RKO (cell line): ENCODE results near the gene SCYL1.

Source experiments
- DNase-seq: peaks from one replicate; pipeline ENCODE4 v3.0.0-alpha.2; 2016; ENCODE audit warnings: low spot score

Gene SCYL1

DNA sequence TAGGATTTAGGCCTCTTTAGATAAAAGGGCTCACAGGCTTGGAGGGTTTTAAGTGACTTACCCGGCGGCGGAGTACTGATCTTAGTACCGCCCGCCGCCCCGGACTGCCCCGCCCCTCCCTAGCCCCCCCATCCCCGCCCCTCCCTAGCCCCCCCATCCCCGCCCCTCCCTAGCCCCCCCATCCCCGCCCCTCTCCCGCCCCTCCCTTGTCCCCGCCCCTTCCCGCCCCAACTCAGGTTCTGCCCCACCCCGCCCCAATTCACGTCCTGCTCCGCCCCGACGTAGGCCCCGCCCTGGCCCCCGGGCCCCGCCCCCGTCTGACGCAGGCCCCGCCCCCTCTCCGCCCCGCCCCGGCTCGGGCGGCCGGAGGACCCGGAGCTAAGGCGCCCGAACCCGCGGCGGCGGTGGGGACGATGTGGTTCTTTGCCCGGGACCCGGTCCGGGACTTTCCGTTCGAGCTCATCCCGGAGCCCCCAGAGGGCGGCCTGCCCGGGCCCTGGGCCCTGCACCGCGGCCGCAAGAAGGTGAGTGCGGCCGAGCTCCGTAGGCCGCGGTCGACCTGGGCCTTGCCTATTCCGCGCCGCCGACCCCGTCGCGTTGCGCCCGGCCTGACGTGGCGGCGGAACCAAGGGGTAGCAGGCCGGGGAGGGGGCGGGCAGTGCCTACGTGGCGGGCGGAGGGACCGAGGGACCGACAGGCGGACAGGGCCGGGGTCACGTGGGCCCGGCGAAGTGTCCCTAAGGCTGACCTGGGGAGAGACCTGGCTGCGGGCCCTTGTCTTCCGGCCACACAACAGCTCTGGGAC lies at the start of gene SCYL1:
Gene SCYL1, plus strand, starts transcription at position 343 of the 805 bp plus-strand sequence. Its CDS starts 71 bp downstream, at position 414.
- peak; percentile 62 for DNase-seq

DNA sequence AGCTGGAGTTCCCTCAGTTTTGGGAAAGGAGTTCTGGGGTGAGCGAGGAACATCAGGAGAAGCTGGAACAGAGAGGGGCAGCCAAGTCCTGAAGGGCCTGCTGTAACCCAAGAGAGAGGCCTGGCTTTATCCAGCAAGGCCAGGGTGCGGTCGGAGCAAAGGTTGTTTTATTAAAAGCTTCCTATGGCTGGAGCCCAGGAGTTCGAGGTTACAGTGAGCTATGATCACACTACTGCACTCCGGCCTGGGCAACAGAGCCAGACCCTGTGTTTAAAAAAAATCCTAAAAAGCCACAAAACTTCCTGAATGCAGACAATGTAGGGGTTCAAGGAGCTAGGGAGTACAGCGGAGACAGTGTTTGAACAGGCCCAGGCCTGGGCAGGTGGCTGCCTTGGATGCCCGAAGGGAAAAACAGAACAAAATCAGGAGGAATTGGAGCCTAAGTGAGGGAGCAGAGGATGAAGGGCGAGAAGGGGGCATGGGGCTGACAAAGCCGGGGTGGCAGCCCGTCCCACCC lies 48.2 kb upstream of the SCYL1 start:
- DNase-seq, result no peak

DNA sequence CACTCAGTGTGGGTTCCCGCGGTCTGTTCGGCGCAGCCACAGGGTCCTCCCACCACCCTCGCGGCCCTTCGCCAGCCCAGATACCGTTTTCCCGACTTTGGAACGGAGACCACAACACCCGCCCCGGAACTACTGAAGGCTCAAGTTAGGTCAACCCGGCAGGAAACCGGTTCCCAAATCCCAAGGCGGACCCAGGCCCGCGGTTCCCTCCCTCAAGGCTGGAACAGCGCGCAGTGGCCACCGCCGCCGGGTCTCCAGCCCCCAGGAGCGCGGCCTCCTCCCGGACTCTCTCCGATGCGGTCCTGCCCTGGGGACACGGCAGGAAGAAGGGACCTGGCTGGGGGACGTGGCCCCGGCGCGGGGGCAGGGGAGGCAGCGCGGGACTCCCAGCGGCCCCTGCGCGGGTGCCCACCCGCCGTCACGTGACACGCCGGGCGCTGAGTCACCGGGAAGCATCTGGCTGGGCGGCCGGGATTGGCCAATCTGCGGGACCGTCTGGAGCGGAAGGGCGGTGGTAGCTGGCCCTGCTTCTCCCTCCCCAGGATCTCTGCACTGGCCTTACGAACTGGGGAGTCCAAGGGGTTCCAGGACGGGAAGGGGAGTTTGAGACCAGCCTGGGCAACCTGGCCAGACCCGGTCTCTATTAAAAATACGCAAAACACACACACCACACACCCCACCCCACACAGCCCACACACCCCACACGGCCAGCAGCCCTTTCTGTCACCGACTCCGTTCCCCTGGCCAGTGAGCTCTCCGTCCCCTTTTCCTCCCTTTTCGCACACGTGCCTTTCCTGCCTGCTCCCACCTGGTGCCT lies 47.5 kb upstream of the SCYL1 start:
- DNase-seq, result peak; percentile 95

DNA sequence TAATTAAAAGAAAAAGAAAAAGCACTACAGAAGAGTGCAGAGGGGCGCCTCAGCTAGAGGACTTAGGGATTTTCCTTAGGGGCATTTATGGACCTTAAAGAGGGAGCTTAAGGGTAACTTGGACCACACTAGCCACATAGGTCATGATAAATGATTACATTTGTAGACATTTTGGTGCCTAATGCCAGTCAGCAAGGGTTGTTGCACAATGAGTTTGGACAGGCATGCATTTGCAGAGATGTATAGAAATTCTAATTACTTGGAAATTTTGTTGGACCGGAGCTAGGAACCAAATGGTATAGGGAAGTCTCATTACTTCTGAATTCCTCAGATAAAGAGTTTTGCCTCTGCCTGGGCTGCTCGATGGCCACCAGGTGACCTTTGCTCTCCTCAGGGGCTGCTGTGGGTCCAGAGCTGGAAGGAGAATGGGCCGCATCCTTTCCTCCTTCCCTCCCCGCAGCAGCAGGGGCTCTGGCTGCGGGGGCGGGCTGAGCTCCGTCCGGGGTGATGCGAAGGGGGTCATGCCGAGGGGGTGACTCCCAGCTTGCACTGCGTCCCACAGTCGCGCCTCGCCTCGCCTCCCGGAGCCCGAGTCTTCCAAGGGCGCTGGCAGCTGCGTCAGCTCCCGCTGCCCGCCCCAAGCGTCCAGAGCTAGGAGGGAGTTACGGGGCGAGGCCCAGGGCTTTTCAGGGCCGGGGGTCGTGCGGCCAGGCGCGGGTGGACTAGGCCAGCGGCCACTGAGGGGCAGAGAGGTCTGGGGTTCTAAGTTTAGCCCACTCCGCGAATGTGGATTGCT lies 46.3 kb upstream of the SCYL1 start:
- DNase-seq, result no peak

DNA sequence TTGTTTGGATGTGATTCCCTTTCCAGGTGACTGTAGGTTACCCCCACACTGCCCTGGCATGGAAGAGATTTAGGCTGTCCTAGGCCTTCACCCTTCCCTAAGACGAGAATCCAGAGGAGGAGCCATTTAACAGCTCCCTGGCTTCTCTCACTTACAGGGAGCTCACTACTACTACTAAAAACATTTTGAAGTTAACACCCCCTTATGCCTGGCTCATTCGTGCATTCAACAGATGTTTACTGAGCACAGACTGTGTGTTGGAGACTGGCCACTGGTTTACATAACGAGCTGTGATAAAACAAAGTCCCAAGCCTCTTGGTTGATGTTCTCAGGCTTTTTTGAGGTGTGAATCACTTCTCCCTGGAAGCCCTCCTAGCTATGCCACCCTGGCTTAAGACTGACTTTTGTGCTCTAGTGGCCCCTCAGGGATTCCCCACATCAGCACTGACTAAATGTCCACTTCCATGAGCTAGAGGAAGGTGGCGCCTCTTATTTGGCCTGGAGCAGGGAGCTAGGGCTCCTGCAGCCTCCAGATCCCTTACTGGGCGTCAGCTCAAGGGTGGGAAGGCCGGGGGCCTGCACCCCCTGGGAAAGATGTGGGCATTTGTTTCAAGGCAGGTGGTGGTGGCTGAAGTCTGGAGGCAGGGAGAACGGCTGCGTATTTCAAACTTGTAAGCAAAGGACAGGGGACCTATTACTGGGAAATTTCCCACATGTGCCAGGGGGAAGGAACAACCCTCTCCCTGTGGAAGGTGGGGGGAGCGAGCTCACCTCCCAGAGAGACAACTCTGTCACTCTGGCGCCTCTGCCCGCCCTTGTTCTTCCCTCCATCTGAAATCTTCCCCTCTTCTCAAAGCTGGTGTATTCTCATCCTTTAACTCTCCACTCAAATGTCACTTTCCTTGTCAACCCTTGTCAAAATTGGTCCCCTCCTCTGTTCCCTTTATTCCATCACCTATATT lies 45.4 kb upstream of the SCYL1 start:
- DNase-seq, result peak; percentile 57

DNA sequence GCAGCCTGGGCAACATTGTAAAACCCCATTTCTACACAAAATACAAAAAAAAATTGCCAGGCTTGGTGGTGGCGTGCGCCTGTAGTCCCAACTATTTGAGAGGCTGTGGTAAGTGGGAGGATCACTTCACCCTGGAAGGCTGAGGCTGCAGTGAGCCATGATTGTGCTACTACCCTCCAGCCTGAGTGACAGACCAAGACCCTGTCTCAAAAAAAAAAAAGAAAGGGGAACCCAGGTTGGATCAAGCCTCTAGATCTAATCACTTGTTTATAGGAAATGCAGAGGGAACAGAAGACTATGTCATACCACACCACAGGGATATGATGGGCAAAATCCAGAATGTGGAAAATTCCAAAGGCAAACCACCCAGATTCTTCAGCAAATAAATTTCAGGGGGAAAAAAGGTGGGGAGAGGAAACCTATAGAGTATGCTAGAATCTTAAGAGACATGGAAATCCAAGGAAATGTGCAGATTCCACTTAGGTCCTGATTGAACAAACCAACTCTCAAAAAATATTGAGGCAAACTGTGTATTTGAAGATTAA lies 42.5 kb upstream of the SCYL1 start:
- DNase-seq, result no peak

DNA sequence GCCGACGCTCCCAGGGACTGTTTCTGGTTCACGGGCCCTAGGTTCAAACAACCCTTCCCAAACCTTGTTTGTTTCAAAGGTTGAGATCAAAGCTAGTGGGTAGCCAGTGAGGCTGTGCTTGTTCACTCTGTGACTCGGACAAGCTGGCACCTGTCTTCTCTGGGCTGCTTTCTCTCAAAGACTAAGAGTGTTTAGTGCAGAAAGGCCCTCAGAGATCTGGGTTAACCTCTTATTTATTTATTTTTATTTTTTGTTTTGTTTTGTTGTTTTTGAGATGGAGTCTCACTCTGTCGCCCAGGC lies 39.0 kb upstream of the SCYL1 start:
- DNase-seq, result no peak

DNA sequence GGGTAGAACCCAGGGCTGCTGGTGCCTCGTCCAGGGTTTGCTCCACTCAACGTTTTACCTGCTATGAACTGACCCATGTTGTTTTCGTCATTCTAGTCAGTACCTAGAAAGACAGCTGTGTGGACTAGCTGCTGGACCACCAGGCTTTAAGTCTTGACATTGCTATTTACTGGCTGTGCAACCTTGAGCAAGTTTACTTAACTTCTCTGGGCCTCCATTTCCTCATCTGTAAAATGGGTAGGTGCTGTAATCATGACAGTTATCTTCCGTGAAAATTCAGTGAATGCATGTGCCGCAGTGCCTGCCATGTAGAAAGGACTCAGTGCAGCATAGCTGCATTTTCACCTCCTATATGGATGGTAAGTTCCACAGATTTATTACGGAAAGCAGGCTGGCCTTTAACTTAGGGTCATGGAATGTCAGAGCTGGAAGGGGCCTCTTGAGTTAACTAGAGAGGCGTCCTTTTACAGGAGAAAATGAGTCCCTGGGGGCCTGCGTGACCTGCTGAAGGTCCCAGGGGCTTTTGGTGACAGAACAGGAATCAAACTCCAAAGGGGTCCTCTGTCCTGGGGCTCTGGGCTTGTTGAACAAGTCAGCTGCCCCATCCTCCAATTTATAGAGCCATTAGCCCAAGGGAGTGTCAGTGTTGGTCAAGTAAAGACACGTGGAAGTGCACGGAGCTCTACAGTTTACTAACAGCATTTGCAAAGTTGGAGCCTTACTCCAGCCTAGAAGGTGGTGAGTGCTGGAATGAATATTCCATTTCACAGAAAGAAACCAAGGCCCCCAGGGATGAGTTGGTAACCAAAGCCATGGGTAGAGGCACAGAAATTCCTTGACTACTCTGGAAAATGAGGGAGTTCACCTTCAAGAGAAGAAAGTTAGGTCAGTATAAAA lies 38.1 kb upstream of the SCYL1 start:
- no peak for DNase-seq

DNA sequence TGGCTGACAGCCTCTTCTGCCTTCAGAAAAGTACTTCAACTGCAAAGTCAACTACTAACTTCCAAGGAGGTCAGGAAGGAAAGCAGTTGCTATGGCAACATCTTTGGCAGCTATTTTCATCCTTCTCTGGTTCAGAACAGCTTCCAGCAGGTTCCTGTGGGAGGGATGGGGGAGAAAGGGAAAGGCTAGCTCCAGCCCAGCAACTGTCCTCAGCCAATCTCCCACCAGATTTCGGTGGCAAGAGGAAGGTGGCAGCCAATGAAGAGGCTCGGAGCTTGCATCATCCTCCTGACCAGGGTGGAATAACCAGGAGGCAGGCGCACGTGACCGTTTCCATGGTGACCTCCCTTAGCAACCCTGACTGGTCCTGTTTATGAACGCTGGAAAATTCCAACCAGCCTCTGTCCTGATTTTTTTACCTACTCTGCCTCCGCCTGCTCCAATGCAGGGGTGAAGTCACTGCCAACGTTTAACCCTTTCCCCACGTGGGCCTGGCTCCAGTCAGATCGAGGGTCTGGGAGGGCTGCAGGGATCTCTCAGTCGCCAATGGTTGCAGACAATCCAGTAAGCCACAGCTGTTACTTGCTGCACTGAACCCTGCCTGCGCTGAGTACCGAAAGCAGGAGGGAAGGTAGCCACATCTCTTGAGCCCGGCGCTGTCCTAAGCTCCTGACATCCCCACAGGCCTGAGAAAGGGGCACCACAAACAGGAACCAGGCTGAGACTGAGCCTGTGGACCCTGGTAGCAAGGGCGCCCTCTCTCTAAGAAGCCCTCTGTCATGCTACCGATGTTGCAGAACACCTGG lies 37.2 kb upstream of the SCYL1 start:
- DNase-seq, result peak; percentile 98

DNA sequence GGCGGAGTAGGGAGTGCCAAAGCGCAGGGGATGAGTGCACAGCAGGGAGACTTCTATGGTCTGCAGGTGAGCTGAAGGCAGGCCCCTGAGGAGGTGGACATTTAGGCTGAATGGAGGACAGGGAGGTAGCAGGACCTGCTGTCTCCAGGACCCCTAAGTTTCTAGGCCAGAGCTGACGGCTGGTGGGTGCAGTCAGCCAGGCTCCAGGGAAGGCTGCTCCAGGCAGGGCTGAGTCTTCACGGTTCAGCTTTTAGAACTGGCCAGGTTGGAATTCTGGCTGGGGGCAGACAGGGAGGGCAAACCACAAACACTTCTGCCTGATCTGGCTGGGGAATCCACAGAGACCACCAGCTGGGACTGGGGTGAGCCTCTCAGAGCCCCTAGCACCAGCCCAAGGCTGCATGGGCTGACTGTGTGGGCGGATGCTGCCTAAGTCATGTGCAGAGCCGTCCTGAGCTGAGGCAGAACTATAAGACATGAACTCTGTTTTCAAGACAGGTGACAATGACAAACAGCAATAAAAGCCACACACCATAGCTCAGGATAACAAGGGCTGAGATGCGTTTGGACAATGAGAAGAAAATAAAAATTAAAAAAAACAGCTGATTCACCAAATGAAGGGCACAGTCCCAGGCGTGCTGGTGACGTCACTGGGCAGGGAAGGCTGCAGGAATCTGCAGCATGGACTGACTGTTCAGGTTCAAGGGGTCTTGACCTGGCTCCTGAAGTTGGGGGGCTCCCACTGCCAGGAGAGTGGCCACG lies 36.4 kb upstream of the SCYL1 start:
- DNase-seq, result no peak

DNA sequence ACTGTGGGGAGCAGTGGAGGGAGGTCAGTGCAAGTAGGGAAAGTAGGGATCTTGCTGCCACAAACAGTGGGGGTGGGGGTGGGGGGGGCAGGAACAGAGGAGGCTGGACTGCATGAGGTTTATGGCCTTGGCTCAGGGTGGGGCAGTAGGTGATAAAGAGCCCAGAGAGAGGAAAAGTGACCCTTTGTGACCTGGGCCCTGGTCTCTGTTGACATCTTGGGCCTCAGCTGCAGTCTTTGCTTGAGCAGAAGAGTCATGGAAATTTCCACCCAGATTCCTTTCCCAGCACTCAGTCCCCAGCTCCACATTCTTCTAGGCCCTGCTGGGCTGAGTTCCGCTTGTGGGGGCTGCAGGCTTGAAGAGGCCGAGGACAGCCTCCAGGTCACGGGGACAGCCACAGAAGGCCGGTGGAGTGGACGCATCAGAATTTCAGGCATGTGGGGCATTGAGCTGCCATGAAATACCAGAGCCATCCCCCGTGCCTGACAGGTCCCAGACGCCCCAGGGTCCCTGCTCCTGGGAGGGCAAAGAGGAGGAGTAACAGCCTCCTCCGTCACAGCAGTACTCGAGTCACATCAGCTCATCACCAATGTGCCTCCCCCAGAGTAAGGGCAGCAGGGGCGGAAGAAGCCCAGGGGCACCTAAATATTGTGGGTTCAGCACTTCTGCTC lies 35.7 kb upstream of the SCYL1 start:
- DNase-seq, result no peak

DNA sequence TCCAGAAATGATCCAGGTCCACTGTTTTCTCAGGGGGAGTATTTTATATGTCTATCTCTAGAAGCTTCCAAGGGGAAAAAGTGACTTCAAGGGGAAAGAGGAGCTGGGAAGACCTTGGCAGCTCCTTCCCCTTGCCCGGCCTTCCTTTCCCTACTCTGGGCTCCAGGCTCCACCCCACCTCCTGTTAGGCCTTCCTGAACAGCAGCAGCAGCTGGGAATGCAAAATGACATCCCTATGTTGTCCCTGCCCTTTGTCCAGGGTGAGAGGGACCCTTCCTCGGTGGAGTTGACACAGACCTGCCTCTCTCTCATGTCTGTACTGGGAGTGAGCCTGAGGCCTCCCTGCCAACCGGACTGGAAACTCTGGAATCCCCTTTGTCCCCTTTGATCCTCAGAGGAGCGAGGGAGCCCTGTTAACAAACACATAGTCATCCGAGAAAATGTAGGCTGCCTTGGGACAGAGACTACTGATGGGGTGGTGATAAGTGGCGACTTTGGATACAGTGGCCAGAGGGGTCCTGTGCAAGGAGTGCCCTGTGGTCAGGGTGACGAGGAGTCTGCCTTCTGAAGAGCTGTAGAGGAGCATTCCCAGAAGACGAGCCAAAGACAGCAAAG lies 35.1 kb upstream of the SCYL1 start:
- DNase-seq, result no peak

DNA sequence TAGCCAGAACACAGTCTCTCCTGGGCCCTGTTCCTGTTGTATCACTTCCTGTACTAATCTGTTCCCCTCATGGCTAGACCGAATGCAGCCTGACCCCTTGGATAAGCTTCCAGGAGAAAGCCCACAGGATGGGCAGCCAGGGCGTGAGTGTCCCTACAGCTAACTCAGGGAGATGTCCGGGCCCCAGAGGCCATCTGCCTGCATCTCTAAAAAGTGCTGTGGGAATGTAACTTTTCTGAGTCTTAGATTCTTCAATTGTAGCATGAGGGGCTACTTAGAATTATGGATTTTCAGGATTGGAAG lies 33.8 kb upstream of the SCYL1 start:
- DNase-seq, result no peak

DNA sequence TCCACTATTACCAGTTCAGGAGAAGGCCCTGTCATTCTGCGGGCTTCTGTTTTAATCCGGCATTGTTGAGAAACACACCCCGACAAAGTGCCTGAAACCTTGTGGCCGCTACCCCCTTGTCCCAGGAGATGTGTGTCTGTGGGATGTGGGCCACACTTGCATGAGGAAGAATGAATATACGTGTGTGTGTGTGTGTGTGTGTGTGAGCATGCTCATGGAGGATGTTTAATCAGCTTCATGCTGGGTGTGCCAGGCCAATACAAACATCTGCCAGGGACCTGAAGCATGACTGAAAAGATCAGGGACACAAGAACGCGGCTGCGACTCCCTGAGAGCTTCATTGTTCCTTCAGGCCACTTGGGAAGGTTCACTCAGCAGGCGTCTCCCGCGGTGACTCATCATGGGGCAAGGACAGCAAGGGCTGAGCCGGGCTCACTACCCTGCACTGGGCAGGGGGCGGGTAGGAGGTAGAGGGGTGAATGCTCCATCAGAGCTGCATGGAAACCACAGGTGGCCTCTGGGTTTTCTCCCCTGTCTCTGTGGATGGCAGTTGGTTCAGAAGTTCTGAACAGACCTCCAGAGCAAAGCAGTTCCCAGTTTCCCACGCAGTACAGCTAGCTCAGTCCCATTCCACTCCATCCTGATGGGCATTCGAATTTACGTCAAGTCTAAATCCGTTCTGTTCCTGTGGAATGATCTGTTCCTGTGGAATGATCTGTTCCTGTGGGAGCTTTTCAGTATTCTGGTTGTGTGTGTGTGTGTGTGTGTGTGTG lies 33.1 kb upstream of the SCYL1 start:
- no peak for DNase-seq

DNA sequence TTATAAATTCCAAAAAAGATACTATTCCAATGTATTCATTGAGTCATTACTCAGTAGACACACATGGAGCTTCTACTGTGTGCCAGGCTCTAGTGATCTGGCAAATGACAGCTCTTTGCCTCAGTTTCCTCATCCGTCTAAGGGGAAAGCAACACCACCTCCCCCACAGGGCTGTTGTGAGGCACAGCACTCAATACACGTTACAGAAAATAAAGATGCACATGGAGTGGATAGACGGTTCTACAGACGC lies 32.6 kb upstream of the SCYL1 start:
- no peak for DNase-seq

DNA sequence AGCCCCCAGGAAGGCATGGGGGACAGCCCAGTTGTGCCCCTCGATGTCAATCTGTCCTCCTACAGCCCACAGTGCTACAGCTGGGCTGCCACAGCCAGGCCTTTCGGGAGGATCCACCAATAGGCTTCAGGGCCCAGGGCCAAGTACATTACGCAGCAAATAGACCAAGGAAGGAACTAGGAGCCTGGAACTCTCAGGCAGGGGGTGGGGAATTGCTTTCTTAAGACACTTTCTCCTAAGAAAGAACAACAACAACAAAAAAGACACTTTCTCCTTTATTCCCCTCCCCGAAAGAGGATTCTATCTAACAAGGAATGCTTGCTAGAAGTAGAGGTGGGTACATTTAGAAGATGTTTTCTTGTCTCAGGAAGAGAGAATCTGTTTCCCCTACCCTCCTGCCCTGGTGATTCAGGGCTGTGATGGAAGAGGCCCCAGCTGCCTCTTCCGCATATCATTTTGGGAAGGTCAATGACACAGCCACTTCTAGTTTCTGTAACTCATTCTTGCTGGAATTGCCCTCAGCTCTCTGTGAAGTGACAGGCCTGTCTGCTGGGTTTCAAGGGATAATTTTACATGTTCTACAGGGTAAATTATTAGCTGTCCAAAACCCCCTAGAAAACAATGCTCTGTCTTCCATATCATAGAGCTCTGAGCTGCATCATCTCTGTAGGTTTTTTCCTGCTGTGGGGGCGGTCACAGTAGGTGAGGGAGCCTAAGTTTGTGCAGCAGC lies 32.1 kb upstream of the SCYL1 start:
- no peak for DNase-seq
